ENCODE results near the gene TMEM144.
A peak's percentile ranks its signal among the peaks of the same experiment; 100 is the strongest.

The TMEM144 gene

DNA sequence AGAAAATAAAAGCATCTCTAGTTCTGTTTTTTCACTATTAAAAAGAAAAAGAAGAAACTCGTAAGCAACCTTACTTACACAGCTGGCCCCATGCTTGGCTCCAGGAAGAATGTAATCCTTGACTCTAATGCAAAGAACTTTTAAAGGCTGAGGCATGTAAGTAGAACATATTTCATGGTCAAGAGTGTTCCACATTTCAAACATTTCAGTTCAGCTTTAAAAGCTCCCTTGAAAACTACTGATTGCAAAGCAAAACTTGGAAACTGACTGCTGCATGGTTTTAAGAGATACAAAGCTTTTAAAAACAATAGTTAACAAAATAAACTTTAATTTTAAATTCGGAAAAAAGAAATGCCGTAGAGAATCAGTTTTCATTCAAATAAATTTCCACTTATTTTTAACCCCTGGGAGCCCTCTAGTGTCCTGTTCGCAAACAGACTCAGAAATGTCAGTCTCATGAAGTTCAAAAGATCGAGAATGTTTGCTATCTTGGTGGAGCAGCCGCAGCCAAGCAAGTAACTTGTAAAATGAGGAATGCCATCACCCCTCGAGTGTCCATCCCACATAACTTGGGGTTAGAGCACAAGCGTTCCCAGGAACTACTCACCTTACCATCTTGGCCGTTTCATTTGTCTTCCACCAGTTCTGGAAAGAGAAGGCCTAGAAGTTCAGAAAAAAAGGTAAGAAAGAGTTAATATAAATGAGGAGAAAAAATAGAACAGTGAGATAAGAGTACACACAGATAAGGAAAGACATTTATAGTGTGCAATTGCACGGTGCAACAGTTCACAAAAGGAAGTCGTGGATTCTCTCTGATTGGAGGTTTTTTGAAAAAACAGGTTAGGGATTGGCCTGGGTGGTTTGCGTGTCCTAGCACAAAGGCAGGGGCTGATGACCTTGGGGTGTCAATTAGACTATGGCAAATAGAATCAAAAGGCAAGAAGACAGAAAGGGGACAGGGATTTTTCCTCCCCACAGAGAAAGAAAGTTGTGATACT is 37.7 kb upstream of the TMEM144 start, which contains the start of gene GASK1B:
Gene GASK1B, minus strand, starts transcription at position 765 of the 998 bp plus-strand sequence. CDS start 1,650 bp downstream, outside the sequence.
- ChIA-PET POLR2A (no interaction called here), CTCF (interaction anchor here (0.6 to 3.6 kb wide), 40 partner anchors 10 to 1697 kb away, joined by 3 to 45 read pairs (median 4); no protein-coding TSS in a partner anchor)
- H3K4me3 ChIP-seq (ENCODE audit: low read depth, low read length) = peak within 1 kb of the TSS; percentile 42
- DNase-seq (ENCODE audit: low read depth, low spot score) = no peak
- TF ChIP-seq, protein P1, sequence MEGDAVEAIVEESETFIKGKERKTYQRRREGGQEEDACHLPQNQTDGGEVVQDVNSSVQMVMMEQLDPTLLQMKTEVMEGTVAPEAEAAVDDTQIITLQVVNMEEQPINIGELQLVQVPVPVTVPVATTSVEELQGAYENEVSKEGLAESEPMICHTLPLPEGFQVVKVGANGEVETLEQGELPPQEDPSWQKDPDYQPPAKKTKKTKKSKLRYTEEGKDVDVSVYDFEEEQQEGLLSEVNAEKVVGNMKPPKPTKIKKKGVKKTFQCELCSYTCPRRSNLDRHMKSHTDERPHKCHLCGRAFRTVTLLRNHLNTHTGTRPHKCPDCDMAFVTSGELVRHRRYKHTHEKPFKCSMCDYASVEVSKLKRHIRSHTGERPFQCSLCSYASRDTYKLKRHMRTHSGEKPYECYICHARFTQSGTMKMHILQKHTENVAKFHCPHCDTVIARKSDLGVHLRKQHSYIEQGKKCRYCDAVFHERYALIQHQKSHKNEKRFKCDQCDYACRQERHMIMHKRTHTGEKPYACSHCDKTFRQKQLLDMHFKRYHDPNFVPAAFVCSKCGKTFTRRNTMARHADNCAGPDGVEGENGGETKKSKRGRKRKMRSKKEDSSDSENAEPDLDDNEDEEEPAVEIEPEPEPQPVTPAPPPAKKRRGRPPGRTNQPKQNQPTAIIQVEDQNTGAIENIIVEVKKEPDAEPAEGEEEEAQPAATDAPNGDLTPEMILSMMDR (IDR thresholded peaks at IDR 0.05; ENCODE audit: insufficient read depth, low read length, missing control alignments) = peak; percentile 48

DNA sequence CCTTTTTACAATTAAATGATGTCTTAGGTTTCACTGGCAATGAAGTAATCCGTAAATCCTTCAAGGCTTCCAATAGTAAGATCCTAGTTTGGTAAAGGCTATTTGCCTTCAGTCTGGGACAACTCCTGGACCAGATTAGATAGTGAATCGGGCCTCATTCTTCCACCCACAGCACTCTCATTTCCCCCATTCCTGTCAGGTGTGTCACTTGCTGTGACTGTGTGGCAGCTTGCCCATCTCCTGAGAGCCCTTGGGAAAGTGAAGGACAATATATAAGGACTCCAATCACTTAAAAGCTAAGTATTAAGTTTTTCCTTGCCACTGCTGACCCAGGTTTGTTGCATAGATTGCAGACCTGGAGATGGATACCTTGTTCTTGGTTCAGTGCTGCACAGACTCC is 34.2 kb upstream of the TMEM144 start:
- ChIA-PET CTCF (interaction anchor here (0.8 to 13.9 kb wide), 3 partner anchors 17 to 199 kb away, joined by 3 to 82 read pairs (median 5); no protein-coding TSS in a partner anchor), POLR2A (no interaction called here)
- no peak for DNase-seq (ENCODE audit: low read depth, low spot score)
- H3K4me3 ChIP-seq (ENCODE audit: low read depth, low read length) = no peak overlapping the region
- TF ChIP-seq, protein P1 (IDR thresholded peaks at IDR 0.05; ENCODE audit: insufficient read depth, low read length, missing control alignments) = no peak

DNA sequence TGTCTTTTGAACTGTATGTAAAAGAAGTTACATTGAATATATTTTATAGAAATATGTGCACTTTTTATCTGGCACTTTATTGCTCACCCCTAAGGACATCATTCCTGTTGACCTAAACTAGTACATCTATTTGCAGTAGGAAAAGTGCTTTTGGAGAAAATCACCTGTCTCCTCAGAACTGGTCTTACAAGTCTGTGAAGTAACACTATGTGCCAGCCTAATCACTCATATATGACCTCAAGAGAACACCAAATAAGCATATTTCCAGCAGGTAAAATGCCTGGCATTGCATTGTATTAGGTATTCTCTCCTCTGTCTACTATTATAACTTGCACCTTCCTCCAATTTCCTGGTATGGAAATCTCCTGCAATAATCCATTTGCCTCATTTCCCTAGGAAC is 33.5 kb upstream of the TMEM144 start:
- POLR2A ChIA-PET = no interaction called here
- DNase-seq (ENCODE audit: low read depth, low spot score) = no peak

DNA sequence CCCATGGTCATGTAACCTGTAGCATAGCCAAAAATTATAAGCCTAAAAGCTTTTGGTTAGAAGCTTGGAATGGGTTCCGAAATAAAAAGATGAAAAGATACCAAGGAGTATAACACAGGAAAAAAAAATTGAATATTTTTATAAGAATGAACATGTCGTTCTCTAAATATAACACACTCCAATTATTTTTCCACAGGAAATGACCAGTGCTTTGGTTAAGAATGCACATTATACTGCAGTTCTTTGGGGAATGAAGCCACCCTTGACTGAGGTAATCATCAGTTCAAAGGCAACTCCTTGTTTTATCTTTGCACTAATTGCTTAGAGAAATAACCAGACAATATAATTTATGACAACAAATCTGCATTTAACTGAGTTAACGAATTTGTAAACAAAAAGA is 30.8 kb upstream of the TMEM144 start:
- DNase-seq (ENCODE audit: low read depth, low spot score) = no peak
- TF ChIP-seq, protein P1 (IDR thresholded peaks at IDR 0.05; ENCODE audit: insufficient read depth, low read length, missing control alignments) = no peak
- H3K4me3 ChIP-seq (ENCODE audit: low read depth, low read length) = no peak overlapping the region
- ChIA-PET POLR2A (no interaction called here), CTCF (interaction anchor here (13.9 kb wide), 1 partner anchor 14 kb away, joined by 82 read pairs; no protein-coding TSS in a partner anchor)

More for the DNA sequence above, 33.5 kb upstream of the TMEM144 start:
- no peak overlapping the region for H3K4me3 ChIP-seq (ENCODE audit: low read depth, low read length)
- TF ChIP-seq, protein P1 (IDR thresholded peaks at IDR 0.05; ENCODE audit: insufficient read depth, low read length, missing control alignments) = no peak
- CTCF ChIA-PET = interaction anchor here (13.9 kb wide), 1 partner anchor 16 kb away, joined by 82 read pairs; no protein-coding TSS in a partner anchor

DNA sequence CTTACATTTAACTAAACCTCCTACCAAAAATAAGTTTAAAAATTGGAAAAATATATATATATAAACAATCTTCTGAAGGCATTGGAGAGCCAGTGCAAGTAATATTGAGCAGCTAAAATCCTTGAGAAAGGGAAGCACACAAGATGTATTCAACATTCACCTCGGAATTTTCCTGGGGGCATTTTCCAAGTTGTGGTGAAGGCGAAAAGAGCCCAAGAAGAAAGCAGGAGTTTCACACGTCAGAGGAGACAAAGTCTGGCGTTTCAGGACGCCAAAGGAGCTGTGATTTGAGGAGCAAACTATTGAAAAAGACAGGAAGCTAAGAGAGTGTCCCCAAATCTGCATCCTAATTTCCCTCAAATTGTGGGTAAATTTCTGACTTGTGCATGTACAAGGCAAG is 28.4 kb upstream of the TMEM144 start:
- TF ChIP-seq, protein P1 (IDR thresholded peaks at IDR 0.05; ENCODE audit: insufficient read depth, low read length, missing control alignments) = no peak
- no peak for DNase-seq (ENCODE audit: low read depth, low spot score)
- ChIA-PET CTCF (interaction anchor here (1.0 to 13.9 kb wide), 4 partner anchors 10 to 20 kb away, joined by 3 to 82 read pairs (median 14); partner anchors contain the start of gene GASK1B), POLR2A (no interaction called here)
- H3K4me3 ChIP-seq (ENCODE audit: low read depth, low read length) = no peak overlapping the region

DNA sequence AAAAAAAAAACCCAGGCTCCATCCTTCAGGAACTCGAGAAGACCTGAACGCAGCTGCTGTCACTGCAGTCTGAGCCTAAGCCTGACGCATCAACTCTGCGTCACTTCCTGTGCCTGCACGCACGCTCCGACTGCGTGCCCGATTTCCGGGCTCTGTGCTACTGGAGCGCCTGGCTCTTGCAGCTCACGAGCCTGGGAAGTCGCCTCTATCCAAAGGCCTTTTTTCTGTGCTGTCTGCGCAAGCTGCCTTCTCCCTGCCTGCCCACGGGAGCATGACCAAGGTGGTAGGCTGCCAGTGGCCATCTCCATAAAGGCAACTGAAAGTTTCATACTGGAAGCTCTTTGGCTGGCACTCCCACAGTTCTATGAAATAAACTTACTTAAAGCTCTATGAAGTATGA is 27.6 kb upstream of the TMEM144 start:
- ChIA-PET CTCF (interaction anchor here (0.8 to 13.9 kb wide), 4 partner anchors 10 to 72 kb away, joined by 3 to 82 read pairs (median 14); partner anchors contain the start of gene GASK1B), POLR2A (no interaction called here)

More for the DNA sequence above, 27.6 kb upstream of the TMEM144 start:
- DNase-seq (ENCODE audit: low read depth, low spot score) = no peak
- no peak overlapping the region for H3K4me3 ChIP-seq (ENCODE audit: low read depth, low read length)
- TF ChIP-seq, protein P1 (IDR thresholded peaks at IDR 0.05; ENCODE audit: insufficient read depth, low read length, missing control alignments) = no peak

Measured in AG04449 (cell line).